C1 segment of cervical spinal cord (tissue), 14 donors: ENCODE data around the gene WNT5B.
A peak's percentile ranks its signal among the peaks of the same experiment; 100 is the strongest.
"Not testable (repeated sequence)": the region's sequence is repeated elsewhere in the genome, so short reads cannot be mapped to it uniquely, and the experiment has no call there.

ENCODE experiments used
- DNase-seq, 14 donors: peaks; one replicate each; lab custom pipeline; 2025; lab: John Stamatoyannopoulos, UW

The WNT5B gene

GRCh38 chr12:1595690-1596347, 33.2 kb upstream of the WNT5B start:
- peak in 1 of 14 donors; percentile 53 for DNase-seq

- DNase-seq: no peak
These were observed 30.3 kb upstream of the WNT5B start for GRCh38 chr12:1598757-1599156.

- DNase-seq: not testable (repeated sequence)
These were observed 26.3 kb upstream of the WNT5B start for GRCh38 chr12:1602706-1603105.

GRCh38 chr12:1603269-1603993, 25.6 kb upstream of the WNT5B start:
- no peak for DNase-seq

- no peak for DNase-seq
These were observed 24.6 kb upstream of the WNT5B start for GRCh38 chr12:1604464-1604863.

GRCh38 chr12:1605129-1606020, 23.7 kb upstream of the WNT5B start:
- peak in 13 of 14 donors; percentile 12 to 86 (median 72) for DNase-seq

- DNase-seq: peak in 8 of 14 donors; percentile 53 to 75 (median 70)
These were observed 22.9 kb upstream of the WNT5B start for GRCh38 chr12:1606021-1606622.

- DNase-seq: no peak
These were observed 20.9 kb upstream of the WNT5B start for GRCh38 chr12:1607940-1608712.

GRCh38 chr12:1608713-1609119, 20.3 kb upstream of the WNT5B start:
- no peak for DNase-seq

- DNase-seq: no peak
These were observed 18.9 kb upstream of the WNT5B start for GRCh38 chr12:1610072-1610643.

GRCh38 chr12:1611803-1612572, 17.0 kb upstream of the WNT5B start:
- DNase-seq: no peak

- DNase-seq: no peak
These were observed 15.2 kb upstream of the WNT5B start for GRCh38 chr12:1613860-1614259.

- DNase-seq: no peak
These were observed 14.7 kb upstream of the WNT5B start for GRCh38 chr12:1614360-1614759.

- peak in 1 of 14 donors; percentile 32 for DNase-seq
These were observed 12.6 kb upstream of the WNT5B start for GRCh38 chr12:1616233-1617066.

- DNase-seq: no peak
These were observed 10.5 kb upstream of the WNT5B start for GRCh38 chr12:1618489-1618888.

GRCh38 chr12:1619159-1619558, 9.9 kb upstream of the WNT5B start:
- DNase-seq: no peak

- peak in 3 of 14 donors; percentile 9 to 47 (median 12) for DNase-seq
These were observed 9.4 kb upstream of the WNT5B start for GRCh38 chr12:1619587-1619986.

GRCh38 chr12:1620092-1620491, 8.9 kb upstream of the WNT5B start:
- no peak for DNase-seq

GRCh38 chr12:1622406-1622805, 6.6 kb upstream of the WNT5B start:
- DNase-seq: no peak
